HCT116 (cell line): Measurements from ENCODE around the gene NAA15.

Experiments used
- CTCF ChIP-seq, 3 experiments: fragments of 200-600 bp in 1 of 3; sonication (generic) in 1 of 3; IDR thresholded peaks in 2 of 3; conservative IDR thresholded peaks in 1 of 3; 2 replicates each; pipeline ENCODE4 v1.5.1; 2012 to 2017; ENCODE audit warnings: low read depth in 2 of 3, low read length in 2 of 3, antibody characterized with exemption in 1 of 3, borderline replicate concordance in 1 of 3, control low read depth in 1 of 3, mild to moderate bottlenecking in 1 of 3, mixed read lengths in 1 of 3, mixed run types in 1 of 3, moderate library complexity in 1 of 3; ENCODE audit not compliant: insufficient read depth in 1 of 3
- EZH2 ChIP-seq: fragments of 200-600 bp; sonication (generic); IDR thresholded peaks from 2 replicates; pipeline ENCODE4 v1.6.1; 2017; ENCODE audit warnings: antibody characterized with exemption, mixed run types
- REST ChIP-seq: IDR thresholded peaks from 2 replicates; pipeline ENCODE4 v1.6.1; 2012; ENCODE audit warnings: low read depth
- ZNF274 ChIP-seq: fragments of 200-500 bp; sonication (Bioruptor generic); IDR thresholded peaks from 2 replicates; pipeline ENCODE4 v1.6.1; 2014; ENCODE audit warnings: mild to moderate bottlenecking, low read depth, low read length, inconsistent platforms

- TF ChIP-seq ZNF274, result no peak
- TF ChIP-seq REST, result no peak
- TF ChIP-seq CTCF (IDR thresholded peaks at IDR 0.05 in 2 of 3, conservative IDR thresholded peaks at IDR 0.05 in 1 of 3; ENCODE audit: borderline replicate concordance in 1 of 3, insufficient read depth in 1 of 3, low read depth in 2 of 3, low read length in 2 of 3), result no peak
- no peak for TF ChIP-seq EZH2
Observed at GRCh38 chr4:139460565-139460964, 159.3 kb downstream of the NAA15 start.
